Measurements from ENCODE around the gene TBP.
"Not testable (repeated sequence)": the region's sequence is repeated elsewhere in the genome, so short reads cannot be mapped to it uniquely, and the experiment has no call there.

The TBP gene

GRCh38 chr6:170554013-170554795, at the start of gene TBP:
TSS of gene TBP (plus strand) at chr6:170554369. CDS start at chr6:170557030, 2,661 bp downstream.
- Histone ChIP-seq H3K4me1 (ENCODE audit: control insufficient read depth in 1 of 2, insufficient read depth in 1 of 2, low read depth in 1 of 2, low read length in 1 of 2) (peaks cover 27 to 30% of the 10 kb centered on the region in 2 experiments), H3K4me3 (ENCODE audit: low read depth in 1 of 2, low read length in 1 of 2) (peak within 1 kb of the TSS; percentile 85 to 87), H3K36me3 (peaks cover 13% of the 10 kb centered on the region), H3K9me3 (no peaks in the 10 kb centered on the region), H3K27me3 (no peaks in the 10 kb centered on the region), H3K27ac (peak within 1 kb of the TSS; percentile 94)
- TF ChIP-seq CTCF (IDR thresholded peaks at IDR 0.05), result peak; percentile 36

GRCh38 chr6:170504479-170504878, 49.7 kb upstream of the TBP start:
- Histone ChIP-seq H3K4me3 (ENCODE audit: low read depth in 1 of 2, low read length in 1 of 2) (no peak overlapping the region), H3K4me1 (ENCODE audit: control insufficient read depth in 1 of 2, insufficient read depth in 1 of 2, low read depth in 1 of 2, low read length in 1 of 2) (no peaks in the 10 kb centered on the region), H3K36me3 (no peaks in the 10 kb centered on the region), H3K9me3 (no peaks in the 10 kb centered on the region), H3K27ac (no peak overlapping the region), H3K27me3 (peaks cover 20% of the 10 kb centered on the region)
- no peak for TF ChIP-seq CTCF (IDR thresholded peaks at IDR 0.05)

GRCh38 chr6:170505306-170505705, 48.9 kb upstream of the TBP start:
- Histone ChIP-seq H3K9me3 (no peaks in the 10 kb centered on the region), H3K4me1 (ENCODE audit: control insufficient read depth in 1 of 2, insufficient read depth in 1 of 2, low read depth in 1 of 2, low read length in 1 of 2) (no peaks in the 10 kb centered on the region), H3K27ac (no peak overlapping the region), H3K36me3 (no peaks in the 10 kb centered on the region), H3K27me3 (peaks cover 20% of the 10 kb centered on the region), H3K4me3 (ENCODE audit: low read depth in 1 of 2, low read length in 1 of 2) (no peak overlapping the region)
- no peak for TF ChIP-seq CTCF (IDR thresholded peaks at IDR 0.05)

GRCh38 chr6:170506446-170506845, 47.7 kb upstream of the TBP start:
- H3K4me1 ChIP-seq (ENCODE audit: control insufficient read depth in 1 of 2, insufficient read depth in 1 of 2, low read depth in 1 of 2, low read length in 1 of 2), result no peaks in the 10 kb centered on the region
- TF ChIP-seq CTCF (IDR thresholded peaks at IDR 0.05), result no peak
- H3K36me3 ChIP-seq, result no peaks in the 10 kb centered on the region
- H3K4me3 ChIP-seq (ENCODE audit: low read depth in 1 of 2, low read length in 1 of 2), result no peak overlapping the region
- no peak overlapping the region for H3K27ac ChIP-seq
- no peaks in the 10 kb centered on the region for H3K9me3 ChIP-seq
- H3K27me3 ChIP-seq, result peaks cover 20% of the 10 kb centered on the region

GRCh38 chr6:170507728-170508127, 46.4 kb upstream of the TBP start:
- not testable (repeated sequence) for H3K4me3 ChIP-seq (ENCODE audit: low read depth in 1 of 2, low read length in 1 of 2); H3K4me1 ChIP-seq (ENCODE audit: control insufficient read depth in 1 of 2, insufficient read depth in 1 of 2, low read depth in 1 of 2, low read length in 1 of 2); H3K27ac ChIP-seq; H3K9me3 ChIP-seq; H3K36me3 ChIP-seq
- H3K27me3 ChIP-seq, result peaks cover 20% of the 10 kb centered on the region

GRCh38 chr6:170508275-170508674, 45.9 kb upstream of the TBP start:
- H3K36me3 ChIP-seq; H3K4me1 ChIP-seq (ENCODE audit: control insufficient read depth in 1 of 2, insufficient read depth in 1 of 2, low read depth in 1 of 2, low read length in 1 of 2); H3K4me3 ChIP-seq (ENCODE audit: low read depth in 1 of 2, low read length in 1 of 2); H3K27ac ChIP-seq; H3K9me3 ChIP-seq: not testable (repeated sequence)
- peaks cover 23% of the 10 kb centered on the region for H3K27me3 ChIP-seq

GRCh38 chr6:170508892-170509722, 45.1 kb upstream of the TBP start:
- H3K9me3 ChIP-seq; H3K27ac ChIP-seq; H3K36me3 ChIP-seq; H3K4me1 ChIP-seq (ENCODE audit: control insufficient read depth in 1 of 2, insufficient read depth in 1 of 2, low read depth in 1 of 2, low read length in 1 of 2); H3K4me3 ChIP-seq (ENCODE audit: low read depth in 1 of 2, low read length in 1 of 2): not testable (repeated sequence)
- peaks cover 30% of the 10 kb centered on the region for H3K27me3 ChIP-seq

All from neutrophil (primary cell).